ENCODE data around the gene OR6K6. TPM values are rescaled to one million over a fixed set of nuclear protein-coding genes. Genes with fewer than 3 reads are reported as not detected.

OR6K6 gene, protein sequence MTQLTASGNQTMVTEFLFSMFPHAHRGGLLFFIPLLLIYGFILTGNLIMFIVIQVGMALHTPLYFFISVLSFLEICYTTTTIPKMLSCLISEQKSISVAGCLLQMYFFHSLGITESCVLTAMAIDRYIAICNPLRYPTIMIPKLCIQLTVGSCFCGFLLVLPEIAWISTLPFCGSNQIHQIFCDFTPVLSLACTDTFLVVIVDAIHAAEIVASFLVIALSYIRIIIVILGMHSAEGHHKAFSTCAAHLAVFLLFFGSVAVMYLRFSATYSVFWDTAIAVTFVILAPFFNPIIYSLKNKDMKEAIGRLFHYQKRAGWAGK
- total RNA-seq = not detected in 2 replicates

DNA sequence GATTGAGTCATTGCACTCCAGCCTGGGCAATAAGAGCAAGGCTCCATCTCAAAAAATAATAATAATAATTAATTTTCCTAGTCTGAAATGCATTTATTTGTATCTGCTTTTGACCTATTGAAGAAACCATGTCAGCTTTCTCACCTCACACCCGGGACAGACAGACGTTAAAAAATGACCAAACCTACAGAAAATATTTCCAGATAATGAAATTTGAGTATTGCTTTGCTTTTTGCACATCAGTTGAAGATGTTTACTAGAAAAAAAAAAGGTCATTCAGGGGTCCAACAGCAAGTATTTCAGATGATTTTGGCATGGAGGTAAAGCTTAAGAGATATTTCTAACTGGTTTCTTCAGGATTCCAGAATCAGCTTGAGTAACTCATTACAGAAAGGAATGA, at the start of gene OR6K6:
OR6K6 (plus strand) TSS at position 301 of the 400 bp plus-strand sequence. CDS start 168 bp downstream, outside the sequence.
- DNase-seq (ENCODE audit: extremely low read depth, low read depth, low spot score) = no peak

DNA sequence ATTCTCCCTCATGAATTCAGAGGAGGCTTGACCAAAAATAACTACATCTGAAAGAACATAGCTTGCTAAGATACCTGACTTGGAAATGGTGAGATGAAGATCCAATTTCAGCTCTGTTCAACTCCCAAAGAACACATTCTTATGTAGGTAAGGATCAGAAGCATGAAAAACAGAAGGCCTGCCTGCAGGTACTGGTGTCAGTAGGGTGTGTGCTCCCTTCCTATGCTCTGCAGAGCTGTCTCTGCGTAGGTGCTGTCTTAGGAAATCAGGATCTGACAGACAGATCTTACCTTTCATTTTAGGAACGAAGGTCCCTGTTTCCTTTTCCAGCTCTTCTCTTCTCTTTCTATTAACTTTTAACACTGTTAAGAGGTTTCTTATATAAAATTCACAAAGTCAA, 48.4 kb upstream of the OR6K6 start:
- no peak for DNase-seq (ENCODE audit: extremely low read depth, low read depth, low spot score)

DNA sequence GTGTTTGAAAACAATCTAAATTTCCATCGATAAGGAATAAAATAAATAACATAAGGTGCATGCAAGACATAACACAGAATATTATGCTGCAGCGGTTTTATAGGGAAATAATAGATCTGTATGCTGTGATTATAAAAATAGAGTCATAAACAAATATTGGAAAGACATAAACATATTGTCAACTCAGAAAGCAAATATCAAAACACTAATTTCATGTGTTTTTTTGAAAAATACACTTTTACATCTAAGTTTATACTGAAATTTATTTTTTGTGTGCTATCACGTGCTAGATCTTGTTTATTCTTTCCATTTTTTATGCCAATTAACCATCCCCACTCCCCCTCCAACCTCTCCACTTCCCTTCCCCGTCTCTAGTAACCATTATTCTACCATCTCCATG, 43.4 kb upstream of the OR6K6 start:
- no peak for DNase-seq (ENCODE audit: extremely low read depth, low read depth, low spot score)

DNA sequence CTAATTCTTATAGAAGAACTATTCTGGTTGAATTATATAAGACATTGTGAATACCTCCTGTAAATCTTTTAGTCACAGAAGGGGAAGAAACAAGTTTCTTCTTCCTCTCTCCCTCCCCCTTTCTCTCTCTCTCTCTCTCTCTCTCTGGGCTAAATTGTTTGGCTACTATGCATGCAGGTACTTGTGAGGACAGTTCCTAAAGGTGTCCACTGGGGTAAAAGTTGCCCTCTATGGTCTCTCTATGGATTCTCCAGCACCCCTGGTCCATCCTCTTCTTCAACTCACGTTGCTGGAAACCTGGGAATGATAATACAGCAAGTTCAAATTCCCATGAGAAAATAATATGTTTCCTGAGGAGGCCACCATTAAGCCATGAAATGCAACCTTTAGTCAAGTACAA, 39.8 kb upstream of the OR6K6 start:
- DNase-seq (ENCODE audit: extremely low read depth, low read depth, low spot score) = no peak

DNA sequence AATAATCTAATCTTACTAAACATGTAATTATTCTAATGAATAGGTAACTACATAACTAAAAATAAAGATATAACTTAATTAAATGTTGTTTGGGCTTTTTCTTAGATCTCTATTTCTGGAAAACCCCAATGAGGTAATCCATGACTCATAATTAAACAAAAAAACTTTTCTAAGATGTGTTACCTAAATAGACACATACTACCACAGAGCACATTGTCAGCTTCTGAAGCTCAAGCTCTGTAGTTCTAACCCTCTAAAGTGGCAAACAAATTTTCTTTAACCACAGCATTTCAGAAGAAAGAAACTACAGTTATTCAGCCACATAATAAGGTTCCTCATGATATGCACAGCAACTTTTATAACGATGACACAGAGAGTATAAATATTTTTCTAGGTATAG, 38.2 kb upstream of the OR6K6 start:
- no peak for DNase-seq (ENCODE audit: extremely low read depth, low read depth, low spot score)

DNA sequence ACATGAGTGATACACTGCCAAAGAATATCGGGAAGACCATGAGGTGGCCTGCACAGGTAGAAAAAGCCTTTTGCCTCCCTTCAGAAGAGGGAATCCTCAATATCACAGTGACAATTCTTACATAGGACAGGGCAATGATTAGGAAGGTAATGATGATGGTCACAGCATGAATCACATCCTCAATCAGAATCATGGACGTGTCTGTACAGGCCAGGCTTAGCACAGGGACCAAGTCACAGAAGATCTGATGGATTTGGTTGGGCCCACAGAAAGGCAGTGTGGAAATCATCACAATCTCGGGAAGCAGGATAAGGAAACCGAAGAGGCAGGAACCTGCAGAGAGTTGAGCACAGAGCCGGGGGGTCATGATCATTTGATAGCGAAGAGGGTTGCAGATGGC, 37.2 kb upstream of the OR6K6 start:
- no peak for DNase-seq (ENCODE audit: extremely low read depth, low read depth, low spot score)

DNA sequence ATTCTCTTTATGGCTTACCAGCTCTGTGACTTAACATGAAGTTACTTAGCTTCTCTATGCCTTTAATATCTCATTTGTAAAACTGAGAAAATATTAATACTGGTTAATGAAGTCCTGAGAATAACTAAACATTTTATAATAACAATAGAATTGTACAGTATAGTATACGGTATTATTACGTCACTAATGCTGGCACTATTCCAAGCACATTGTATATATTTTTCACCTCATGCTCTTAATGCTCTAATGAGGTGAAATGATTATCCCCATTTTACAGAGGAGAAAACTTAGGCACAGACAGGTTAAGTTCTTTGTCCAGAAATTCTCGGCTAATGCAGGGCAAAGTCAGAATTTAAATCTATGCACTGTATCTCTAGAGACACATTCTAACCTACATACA, 34.9 kb upstream of the OR6K6 start:
- no peak for DNase-seq (ENCODE audit: extremely low read depth, low read depth, low spot score)

DNA sequence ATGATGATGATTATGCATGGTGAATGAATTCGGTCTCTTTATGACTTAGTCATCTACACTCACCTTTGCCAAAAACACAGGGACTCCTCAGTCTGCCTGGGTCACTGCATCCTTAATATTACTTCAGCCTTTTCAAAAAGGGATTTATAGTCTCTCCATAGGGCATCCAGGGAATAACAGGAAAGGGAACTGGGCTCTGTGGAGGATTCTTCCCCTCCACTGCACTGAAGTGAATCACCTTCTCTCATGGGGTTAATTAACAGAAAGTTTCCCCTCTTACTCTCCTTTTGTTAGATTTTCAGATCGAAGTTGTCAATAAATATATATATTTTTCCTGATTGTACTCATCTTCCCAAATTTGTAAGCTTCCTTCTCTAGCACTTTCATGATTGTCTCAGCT, 33.9 kb upstream of the OR6K6 start, which contains the start of gene OR6K3:
OR6K3 (minus strand) TSS at position 101 of the 400 bp plus-strand sequence. CDS start 2,605 bp downstream, outside the sequence.
- no peak for DNase-seq (ENCODE audit: extremely low read depth, low read depth, low spot score)

DNA sequence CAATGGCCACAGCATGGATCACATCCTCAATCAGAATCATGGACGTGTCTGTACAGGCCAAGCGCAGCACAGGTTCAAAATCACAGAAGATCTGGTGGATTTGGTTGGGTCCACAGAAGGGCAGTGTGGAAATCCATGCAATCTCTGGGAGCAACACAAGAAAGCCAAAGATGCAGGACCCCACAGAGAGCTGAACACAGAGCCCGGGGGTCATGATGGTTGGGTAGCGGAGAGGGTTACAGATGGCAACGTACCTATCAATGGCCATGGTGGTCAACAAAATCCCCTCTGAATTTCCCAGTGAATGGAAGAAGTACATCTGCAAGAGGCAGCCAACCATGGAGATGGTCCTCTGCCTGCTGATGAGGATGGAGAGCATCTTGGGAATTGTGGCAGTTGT, 30.1 kb upstream of the OR6K6 start:
- no peak for DNase-seq (ENCODE audit: extremely low read depth, low read depth, low spot score)

DNA sequence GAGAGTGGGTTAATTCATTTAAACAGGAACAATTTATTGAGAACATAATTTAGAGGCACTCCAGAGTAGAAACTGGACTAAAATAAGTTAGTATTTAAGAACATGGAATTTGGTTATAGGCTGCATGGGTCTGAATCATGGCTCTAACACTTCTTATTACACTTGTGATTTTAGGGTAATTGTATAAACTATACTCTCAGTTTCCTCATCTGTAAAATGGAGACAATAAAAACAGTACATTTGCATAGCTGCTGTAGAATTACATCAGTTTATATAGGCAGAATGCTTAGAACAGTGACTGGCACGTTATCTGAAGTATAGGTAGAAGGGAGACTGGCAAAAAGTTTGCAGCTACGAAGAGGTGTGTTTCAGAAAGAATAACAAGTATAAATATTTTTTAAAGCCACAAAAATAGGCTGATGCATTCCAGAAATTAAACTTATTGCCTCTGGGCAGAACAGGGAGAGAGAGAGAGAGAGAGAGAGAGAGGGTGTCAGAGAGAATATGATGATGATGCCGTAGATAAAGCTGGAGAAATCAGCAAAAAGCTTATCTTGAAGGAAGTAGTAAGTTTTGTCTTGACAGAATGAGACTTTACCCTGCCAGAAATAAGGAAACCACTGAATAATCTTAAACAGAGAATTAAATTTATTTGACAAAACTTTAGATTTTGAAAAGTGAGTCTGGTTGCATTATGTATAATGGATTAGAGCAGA, 25.9 kb upstream of the OR6K6 start:
- no peak for DNase-seq (ENCODE audit: extremely low read depth, low read depth, low spot score)

DNA sequence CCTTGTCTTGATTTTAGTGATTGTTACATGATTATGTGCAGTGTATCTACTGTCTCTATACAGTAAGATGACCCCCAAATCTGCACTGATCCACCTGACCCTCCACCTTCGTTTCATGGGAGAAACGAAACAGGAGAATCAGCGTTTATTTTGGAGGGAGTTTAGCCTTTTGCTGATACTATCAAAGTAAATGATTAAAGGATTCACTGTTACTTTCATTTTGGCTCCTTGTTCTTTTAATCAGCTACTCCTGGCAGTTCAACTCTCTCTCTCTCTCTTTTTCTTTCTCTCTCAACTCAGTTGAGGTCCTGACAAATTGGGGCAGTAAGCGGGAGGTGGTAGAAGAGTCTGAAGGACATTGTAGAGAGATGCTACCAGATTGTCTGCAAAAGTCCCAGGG, 24.1 kb upstream of the OR6K6 start:
- no peak for DNase-seq (ENCODE audit: extremely low read depth, low read depth, low spot score)

DNA sequence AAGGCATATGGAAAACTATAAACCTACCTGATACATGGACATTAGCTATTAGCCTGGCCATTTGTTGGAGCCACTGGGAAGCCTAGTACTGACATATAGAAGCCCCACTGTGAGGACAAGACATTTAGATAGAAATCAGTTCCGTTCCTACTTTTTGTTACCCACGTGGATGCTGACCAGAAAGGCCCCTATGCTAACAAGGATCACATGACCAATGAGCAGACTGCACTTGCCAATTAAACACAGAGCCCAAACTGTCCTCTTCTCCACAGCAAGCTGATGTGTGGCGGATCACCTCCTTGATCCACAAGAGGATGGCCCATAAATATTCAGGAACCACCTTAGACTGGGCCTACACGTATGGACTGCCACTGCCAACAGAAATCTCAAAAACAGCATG, 22.8 kb upstream of the OR6K6 start:
- no peak for DNase-seq (ENCODE audit: extremely low read depth, low read depth, low spot score)

DNA sequence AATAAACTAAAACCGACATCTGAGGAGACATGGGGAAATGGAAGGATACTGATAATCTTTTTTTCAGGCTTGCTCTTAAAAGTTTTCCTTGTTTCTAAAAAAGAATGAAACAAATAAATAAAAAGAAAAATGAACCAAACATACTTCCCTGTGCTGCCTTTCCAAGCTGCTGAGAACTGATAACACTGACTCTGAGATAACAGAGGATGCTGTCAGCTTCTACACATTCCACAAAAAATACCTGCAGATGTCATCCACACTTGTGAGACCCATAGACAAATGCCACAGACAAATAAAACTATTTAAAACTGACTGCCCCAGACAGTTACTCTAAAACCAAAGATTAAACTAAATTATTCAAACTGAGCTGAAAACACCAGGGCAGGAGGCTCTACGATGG, 22.0 kb upstream of the OR6K6 start:
- DNase-seq (ENCODE audit: extremely low read depth, low read depth, low spot score) = no peak

DNA sequence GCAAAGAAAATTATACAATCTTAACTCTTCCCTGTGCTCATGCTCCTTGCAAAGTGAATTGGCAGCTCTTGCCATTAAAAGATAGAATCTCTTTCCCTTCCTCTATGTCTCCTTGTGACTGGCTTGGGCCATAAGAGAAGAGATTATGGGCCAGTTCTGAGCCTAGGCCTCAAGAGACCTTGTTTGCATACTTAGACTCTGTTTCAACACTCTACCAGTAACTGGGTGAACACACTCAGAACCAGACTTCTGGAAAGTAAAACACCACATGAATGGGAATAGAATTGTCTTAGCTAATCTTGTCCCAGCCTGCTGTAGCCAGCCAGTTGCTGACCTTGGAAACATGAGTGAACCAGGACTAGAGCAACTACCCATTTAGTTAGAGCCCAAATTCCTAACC, 18.7 kb upstream of the OR6K6 start:
- no peak for DNase-seq (ENCODE audit: extremely low read depth, low read depth, low spot score)

DNA sequence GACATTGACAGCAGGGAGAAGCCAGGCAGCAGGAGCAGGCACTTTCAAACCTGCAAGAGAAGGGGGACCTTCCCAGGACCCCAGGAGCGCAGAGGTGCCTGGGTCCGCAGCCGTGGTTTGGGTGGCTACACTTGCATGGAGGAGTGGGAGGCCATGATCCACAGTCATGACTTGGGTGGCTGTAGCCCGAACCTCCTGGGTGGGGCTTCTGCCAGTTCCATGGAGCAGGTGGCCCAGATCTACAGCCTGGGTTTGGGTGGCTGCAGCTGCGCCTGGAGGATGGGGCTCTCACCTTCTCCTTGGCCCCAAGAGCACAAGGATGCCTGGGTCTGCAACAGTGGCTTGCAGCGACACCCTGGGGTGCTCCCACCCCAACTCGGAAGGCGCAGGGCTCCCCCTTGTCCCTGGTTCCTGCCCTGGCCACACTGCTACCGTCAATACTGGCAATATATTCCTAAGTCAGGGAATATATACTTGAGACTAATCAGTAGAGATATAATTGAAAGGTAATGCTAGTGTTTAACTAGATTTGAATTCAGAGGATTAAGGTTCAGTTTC, 2.3 kb upstream of the OR6K6 start:
- no peak for DNase-seq (ENCODE audit: extremely low read depth, low read depth, low spot score)

DNA sequence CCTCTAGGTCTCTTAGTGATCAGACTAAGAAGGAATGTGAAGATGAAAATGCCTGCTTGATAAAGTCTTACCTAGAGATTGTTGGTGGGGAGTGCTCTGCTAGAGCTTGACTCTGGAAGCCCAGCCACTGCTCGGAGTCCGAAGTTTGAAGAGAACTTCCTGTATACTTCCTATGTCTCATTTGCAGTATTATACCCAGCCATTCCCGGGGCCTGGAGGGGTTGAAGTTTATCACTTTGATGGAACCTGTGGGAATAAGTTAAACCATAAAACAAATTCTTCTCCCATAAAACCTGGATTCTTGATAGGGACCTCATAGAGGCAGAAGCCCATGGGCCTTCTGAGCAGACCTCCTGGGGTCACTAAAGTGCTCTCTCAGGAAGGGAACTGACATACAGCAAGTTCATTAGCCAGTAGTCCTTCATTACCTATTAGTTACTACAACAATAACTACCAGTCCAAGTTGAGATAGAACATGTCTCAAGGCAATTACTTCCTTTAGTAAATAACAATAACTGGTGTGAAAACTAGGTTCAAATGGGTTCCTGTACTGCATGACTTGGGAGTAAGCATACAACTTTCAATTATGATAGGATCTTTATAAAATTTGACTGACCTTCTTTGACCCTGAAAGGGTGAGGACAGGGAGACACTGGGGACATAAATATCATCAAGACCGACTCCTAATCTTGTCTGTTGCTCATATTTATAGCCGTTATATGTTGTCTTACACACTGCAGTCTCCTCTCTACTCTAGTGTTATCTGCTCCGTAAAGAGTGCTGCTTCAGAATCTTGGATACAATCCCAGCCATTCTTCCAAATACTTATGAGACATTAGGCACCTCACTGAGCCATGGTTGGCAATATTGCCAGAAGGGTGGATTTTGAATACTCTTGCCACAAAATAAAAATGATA, 17.7 kb downstream of the OR6K6 start, which contains the start of gene OR6N1:
OR6N1 (minus strand) TSS at position 246 of the 917 bp plus-strand sequence. CDS start 5,513 bp downstream, outside the sequence.
- no peak for DNase-seq (ENCODE audit: extremely low read depth, low read depth, low spot score)

DNA sequence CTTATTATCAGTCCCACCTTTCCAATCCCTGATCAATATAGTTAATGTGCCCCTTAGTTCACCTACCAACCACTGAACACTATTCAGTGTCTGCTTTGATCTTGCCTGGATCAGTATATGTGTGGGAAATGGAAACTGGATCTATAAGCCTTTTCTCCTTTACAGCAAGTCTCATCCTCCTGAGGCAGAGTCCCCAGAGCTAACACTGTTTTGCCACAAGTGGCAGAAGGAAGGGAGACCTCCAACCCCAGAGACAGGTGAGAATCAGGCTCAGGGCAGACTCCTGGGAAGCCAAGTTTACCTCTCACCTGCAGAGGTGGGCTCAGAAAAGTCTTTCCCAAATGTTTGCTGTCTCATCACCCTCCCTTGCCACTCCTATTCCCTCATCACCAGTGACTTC, 26.6 kb downstream of the OR6K6 start, which contains the start of gene OR6N2:
OR6N2 (minus strand) TSS at position 101 of the 400 bp plus-strand sequence. CDS start 3,569 bp downstream, outside the sequence.
- DNase-seq (ENCODE audit: extremely low read depth, low read depth, low spot score) = no peak

DNA sequence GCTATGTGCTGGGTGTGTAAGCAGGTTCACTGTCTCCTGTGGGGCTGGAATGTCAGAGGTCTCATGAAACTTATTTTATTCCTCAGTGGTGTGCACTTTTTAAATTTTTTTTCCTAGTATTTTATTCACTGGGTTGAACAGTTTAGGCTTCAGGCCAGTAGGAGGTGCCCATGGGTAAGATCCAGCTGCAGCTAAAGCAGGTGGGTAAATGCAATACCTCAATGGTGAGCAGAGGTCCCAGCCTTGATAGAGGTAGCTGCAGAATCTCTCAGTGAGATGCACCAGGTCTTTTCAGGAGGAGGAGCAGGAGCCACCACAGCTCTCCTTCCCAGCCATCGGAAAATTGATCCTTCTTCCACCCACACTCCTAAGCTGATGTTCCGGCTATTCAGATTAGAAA, 39.1 kb downstream of the OR6K6 start:
- no peak for DNase-seq (ENCODE audit: extremely low read depth, low read depth, low spot score)

DNA sequence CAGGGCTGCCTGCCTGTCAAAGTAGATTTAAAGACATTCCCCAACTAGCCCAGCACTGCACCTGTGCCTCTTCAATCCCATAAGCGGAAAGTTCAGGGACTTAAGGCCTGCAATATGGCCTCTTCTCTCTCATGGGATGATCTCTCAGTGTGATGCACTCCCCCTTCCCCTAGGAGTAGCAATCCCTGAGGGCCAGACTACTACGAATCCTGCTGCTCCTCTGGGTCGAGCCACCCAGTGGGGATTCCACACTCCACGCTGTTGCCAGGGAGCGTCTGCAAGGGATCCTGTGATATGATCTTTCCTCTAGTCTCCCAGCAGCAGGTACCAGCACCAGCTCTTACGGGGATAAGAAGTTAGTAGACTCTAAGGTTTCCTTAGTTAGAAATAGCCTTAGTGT, 39.7 kb downstream of the OR6K6 start:
- DNase-seq (ENCODE audit: extremely low read depth, low read depth, low spot score) = no peak

DNA sequence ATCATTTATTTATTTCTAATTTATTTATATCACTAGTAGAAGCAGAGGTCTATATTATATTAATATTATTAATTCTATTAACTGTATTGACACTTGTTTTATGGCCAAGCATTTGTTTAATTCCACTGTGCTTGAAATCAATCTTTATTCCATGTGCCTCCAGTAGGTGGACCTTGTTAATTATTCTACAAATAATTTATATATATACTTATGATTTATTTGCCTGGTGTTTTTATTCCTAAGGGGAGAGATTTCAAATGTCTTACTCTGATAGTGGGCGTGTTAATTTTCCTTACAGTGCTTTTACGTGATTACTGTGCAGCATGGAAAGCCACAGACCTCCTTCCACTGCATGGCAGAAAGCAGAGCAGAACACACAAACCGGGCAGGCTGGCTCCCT, 44.0 kb downstream of the OR6K6 start:
- no peak for DNase-seq (ENCODE audit: extremely low read depth, low read depth, low spot score)

DNA sequence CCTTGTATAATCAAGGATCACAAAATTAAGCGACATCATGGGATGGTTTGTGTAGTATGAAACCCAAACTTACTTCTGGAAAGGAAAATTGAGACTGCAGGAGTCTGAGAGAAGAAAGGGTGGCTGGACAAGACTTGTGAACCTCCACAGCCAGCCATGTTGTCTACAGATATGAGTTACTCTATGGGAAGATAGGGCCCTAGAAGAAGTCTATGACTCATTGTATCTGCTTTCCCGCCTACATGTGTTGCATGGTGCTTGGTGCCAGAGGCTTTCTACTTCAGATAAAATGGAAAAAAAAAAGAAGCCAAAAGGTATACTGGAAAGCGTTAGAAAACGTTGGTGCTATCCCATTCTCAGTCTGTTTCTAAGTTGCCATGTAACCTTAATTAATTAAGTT, 45.2 kb downstream of the OR6K6 start:
- DNase-seq (ENCODE audit: extremely low read depth, low read depth, low spot score) = no peak

Data from glomerular endothelial cell (primary cell).